Measurements from ENCODE around the gene PIWIL1.

- no peak for TF ChIP-seq CTCF (IDR thresholded peaks at IDR 0.05; ENCODE audit: extremely low read depth in 1 of 2, insufficient read depth in 1 of 2, low read depth in 1 of 2, low read length in 2 of 2)
- no peak for TF ChIP-seq POLR2A (IDR thresholded peaks at IDR 0.05; ENCODE audit: low read depth, low read length)
- no peak for TF ChIP-seq FOS (IDR thresholded peaks at IDR 0.05; ENCODE audit: borderline replicate concordance, insufficient read depth, low read length)
- no peak for TF ChIP-seq JUN (IDR thresholded peaks at IDR 0.05; ENCODE audit: borderline replicate concordance, insufficient read depth, insufficient read length, low read depth)
- no peak for TF ChIP-seq EZH2 (IDR thresholded peaks at IDR 0.05; ENCODE audit: borderline replicate concordance, low read depth, low read length, severe bottlenecking)
- TF ChIP-seq MYC (IDR thresholded peaks at IDR 0.05; ENCODE audit: low read depth, low read length) = no peak
- TF ChIP-seq POLR2AphosphoS5 (IDR thresholded peaks at IDR 0.05; ENCODE audit: insufficient read depth, low read depth, low read length) = no peak
- TF ChIP-seq MAX (IDR thresholded peaks at IDR 0.05; ENCODE audit: insufficient read depth, insufficient read length) = no peak
- no peak for TF ChIP-seq GATA2 (IDR thresholded peaks at IDR 0.05; ENCODE audit: insufficient read depth, insufficient read length, low read depth, low read length)
Observed at GRCh38 chr12:130372936-130373335, 35.2 kb downstream of the PIWIL1 start.

All from endothelial cell of umbilical vein (primary cell).